ENCODE data around the gene RASSF3.

RASSF3 gene

DNA sequence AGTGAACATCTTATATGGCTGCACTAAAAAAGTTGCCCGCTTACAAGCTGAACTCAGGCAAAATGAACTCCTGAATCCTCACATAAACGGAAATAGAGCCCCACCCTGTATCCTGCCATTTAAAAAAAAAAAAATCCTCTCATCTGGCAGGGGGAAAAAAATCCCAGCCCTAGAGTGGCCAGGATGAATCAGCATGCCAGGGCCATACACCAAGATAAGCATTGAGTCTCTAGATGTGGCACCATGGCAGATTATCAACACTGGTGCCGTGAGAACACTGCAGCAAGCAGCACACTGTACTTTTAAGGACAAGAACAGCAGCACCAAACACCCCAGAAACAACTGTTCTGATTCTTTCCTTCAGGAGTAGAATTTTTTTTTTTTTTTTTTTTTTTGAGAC is 65.5 kb downstream of the RASSF3 start:
- TF ChIP-seq, protein P1, sequence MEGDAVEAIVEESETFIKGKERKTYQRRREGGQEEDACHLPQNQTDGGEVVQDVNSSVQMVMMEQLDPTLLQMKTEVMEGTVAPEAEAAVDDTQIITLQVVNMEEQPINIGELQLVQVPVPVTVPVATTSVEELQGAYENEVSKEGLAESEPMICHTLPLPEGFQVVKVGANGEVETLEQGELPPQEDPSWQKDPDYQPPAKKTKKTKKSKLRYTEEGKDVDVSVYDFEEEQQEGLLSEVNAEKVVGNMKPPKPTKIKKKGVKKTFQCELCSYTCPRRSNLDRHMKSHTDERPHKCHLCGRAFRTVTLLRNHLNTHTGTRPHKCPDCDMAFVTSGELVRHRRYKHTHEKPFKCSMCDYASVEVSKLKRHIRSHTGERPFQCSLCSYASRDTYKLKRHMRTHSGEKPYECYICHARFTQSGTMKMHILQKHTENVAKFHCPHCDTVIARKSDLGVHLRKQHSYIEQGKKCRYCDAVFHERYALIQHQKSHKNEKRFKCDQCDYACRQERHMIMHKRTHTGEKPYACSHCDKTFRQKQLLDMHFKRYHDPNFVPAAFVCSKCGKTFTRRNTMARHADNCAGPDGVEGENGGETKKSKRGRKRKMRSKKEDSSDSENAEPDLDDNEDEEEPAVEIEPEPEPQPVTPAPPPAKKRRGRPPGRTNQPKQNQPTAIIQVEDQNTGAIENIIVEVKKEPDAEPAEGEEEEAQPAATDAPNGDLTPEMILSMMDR (IDR thresholded peaks at IDR 0.05; ENCODE audit: borderline replicate concordance, extremely low read depth, low read length, poor library complexity, severe bottlenecking) = no peak
- no peak for TF ChIP-seq EZH2 (IDR thresholded peaks at IDR 0.05; ENCODE audit: borderline replicate concordance, low read depth, low read length, severe bottlenecking)
- no peaks in the 10 kb centered on the region for H3K36me3 ChIP-seq (ENCODE audit: insufficient read depth, low read length)
- H3K4me1 ChIP-seq (ENCODE audit: insufficient read depth, low read length) = peaks cover 37% of the 10 kb centered on the region
- H3K9ac ChIP-seq (ENCODE audit: low read depth, low read length) = no peak overlapping the region
- no peaks in the 10 kb centered on the region for H3K9me3 ChIP-seq (ENCODE audit: insufficient read depth, low read length, severe bottlenecking)
- H2AFZ ChIP-seq (ENCODE audit: low read depth, low read length) = no peak overlapping the region
- DNase-seq = no peak
- peaks cover 11% of the 10 kb centered on the region; the same call in 1 of the 2 replicates for H4K20me1 ChIP-seq (ENCODE audit: insufficient read depth, low read length)
- peaks cover 73% of the 10 kb centered on the region for H3K79me2 ChIP-seq (ENCODE audit: insufficient read depth, low read length)
- no peak overlapping the region for H3K27ac ChIP-seq (ENCODE audit: low read length)
- no peaks in the 10 kb centered on the region for H3K27me3 ChIP-seq (ENCODE audit: insufficient read depth, low read length, poor library complexity)
- no peak for ATAC-seq (ENCODE audit: insufficient read depth, low read depth)
- H3K4me3 ChIP-seq (ENCODE audit: low read depth in 1 of 2, low read length in 2 of 2) = no peak overlapping the region
- no peak overlapping the region for H3K4me2 ChIP-seq (ENCODE audit: insufficient read depth, low read length)

- Histone ChIP-seq H3K27me3 (ENCODE audit: insufficient read depth, low read length, poor library complexity) (no peaks in the 10 kb centered on the region), H3K27ac (ENCODE audit: low read length) (no peak overlapping the region), H4K20me1 (ENCODE audit: insufficient read depth, low read length) (peaks cover 16% of the 10 kb centered on the region; the same call in 1 of the 2 replicates), H3K9me3 (ENCODE audit: insufficient read depth, low read length, severe bottlenecking) (no peaks in the 10 kb centered on the region), H3K9ac (ENCODE audit: low read depth, low read length) (no peak overlapping the region), H2AFZ (ENCODE audit: low read depth, low read length) (no peak overlapping the region), H3K4me2 (ENCODE audit: insufficient read depth, low read length) (no peak overlapping the region), H3K36me3 (ENCODE audit: insufficient read depth, low read length) (no peaks in the 10 kb centered on the region), H3K4me1 (ENCODE audit: insufficient read depth, low read length) (peaks cover 14% of the 10 kb centered on the region), H3K4me3 (ENCODE audit: low read depth in 1 of 2, low read length in 2 of 2) (no peak overlapping the region), H3K79me2 (ENCODE audit: insufficient read depth, low read length) (peaks cover 72% of the 10 kb centered on the region)
- ATAC-seq (ENCODE audit: insufficient read depth, low read depth) = no peak
- DNase-seq = no peak
- TF ChIP-seq EZH2 (IDR thresholded peaks at IDR 0.05; ENCODE audit: borderline replicate concordance, low read depth, low read length, severe bottlenecking) = no peak
- TF ChIP-seq, protein P1 (IDR thresholded peaks at IDR 0.05; ENCODE audit: borderline replicate concordance, extremely low read depth, low read length, poor library complexity, severe bottlenecking) = no peak
Observed at GRCh38 chr12:64678248-64678647, 68.0 kb downstream of the RASSF3 start.

DNA sequence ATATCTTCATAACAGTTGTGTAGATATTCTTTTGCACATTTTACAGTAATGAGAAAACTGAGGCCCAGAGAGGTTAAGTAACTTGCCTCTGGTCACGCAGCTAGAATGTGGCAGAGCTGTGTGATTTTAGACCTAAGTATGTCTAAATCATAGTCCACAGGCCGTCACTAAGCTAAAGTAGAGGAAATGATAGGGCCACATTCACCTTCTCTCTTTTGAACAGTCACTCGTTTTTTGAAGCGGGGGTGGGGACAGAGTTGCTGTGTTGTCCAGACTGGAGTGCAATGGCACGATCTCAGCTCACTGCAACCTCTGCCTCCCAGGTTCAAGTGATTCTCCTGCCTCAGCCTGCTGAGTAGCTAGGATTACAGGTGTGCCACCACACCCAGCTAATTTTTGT is 68.5 kb downstream of the RASSF3 start:
- DNase-seq (no peak), ATAC-seq (ENCODE audit: insufficient read depth, low read depth) (no peak)
- no peak overlapping the region for H3K4me3 ChIP-seq (ENCODE audit: low read depth in 1 of 2, low read length in 2 of 2)
- H3K79me2 ChIP-seq (ENCODE audit: insufficient read depth, low read length) = peaks cover 69% of the 10 kb centered on the region
- TF ChIP-seq, protein P1 (IDR thresholded peaks at IDR 0.05; ENCODE audit: borderline replicate concordance, extremely low read depth, low read length, poor library complexity, severe bottlenecking) = no peak
- TF ChIP-seq EZH2 (IDR thresholded peaks at IDR 0.05; ENCODE audit: borderline replicate concordance, low read depth, low read length, severe bottlenecking) = no peak
- H3K9ac ChIP-seq (ENCODE audit: low read depth, low read length) = no peak overlapping the region
- no peaks in the 10 kb centered on the region for H3K9me3 ChIP-seq (ENCODE audit: insufficient read depth, low read length, severe bottlenecking)
- peaks cover 8% of the 10 kb centered on the region for H3K4me1 ChIP-seq (ENCODE audit: insufficient read depth, low read length)
- H3K4me2 ChIP-seq (ENCODE audit: insufficient read depth, low read length) = no peak overlapping the region
- no peaks in the 10 kb centered on the region for H3K36me3 ChIP-seq (ENCODE audit: insufficient read depth, low read length)
- no peaks in the 10 kb centered on the region for H3K27me3 ChIP-seq (ENCODE audit: insufficient read depth, low read length, poor library complexity)
- H2AFZ ChIP-seq (ENCODE audit: low read depth, low read length) = no peak overlapping the region
- H4K20me1 ChIP-seq (ENCODE audit: insufficient read depth, low read length) = peaks cover 16% of the 10 kb centered on the region; the same call in 1 of the 2 replicates
- H3K27ac ChIP-seq (ENCODE audit: low read length) = no peak overlapping the region

Measured in DND-41 (cell line).